Stomach (tissue), 9 donors: ENCODE results near the gene PADI3. TPM values are rescaled to one million over a fixed set of nuclear protein-coding genes. Genes with fewer than 3 reads are reported as not detected.

Experiments
- DNase-seq, 2 donors: peaks; one replicate each; pipeline versions ENCODE4 v3.0.0 to v3.0.0-alpha.2; 2013 to 2019
- H3K27ac ChIP-seq, 5 donors: fragments of 200-600 bp in 4 of 5; sonication (generic) in 4 of 5; one replicate each; pipeline ENCODE4 v1.5.1; 2013 to 2019; ENCODE audit warnings: mild to moderate bottlenecking in 1 of 5, moderate library complexity in 1 of 5
- H3K27me3 ChIP-seq, 3 donors: fragments of 200-600 bp; sonication (generic); one replicate each; pipeline ENCODE4 v1.5.1; 2017 to 2019; ENCODE audit warnings: mixed run types in 1 of 3
- H3K36me3 ChIP-seq, 4 donors: fragments of 200-600 bp; sonication (generic); 1 replicate in 3 of 4; 2 replicates in 1 of 4; pipeline ENCODE4 v1.5.1; 2016 to 2019
- H3K4me1 ChIP-seq, 4 donors: fragments of 200-600 bp; sonication (generic); one replicate each; pipeline ENCODE4 v1.5.1; 2016 to 2019
- H3K4me3 ChIP-seq, 4 donors: fragments of 200-600 bp; sonication (generic) in 3 of 4; one replicate each; pipeline ENCODE4 v1.5.1; 2016 to 2019; ENCODE audit warnings: mild to moderate bottlenecking in 1 of 4
- H3K9me3 ChIP-seq, 4 donors: fragments of 200-600 bp; sonication (generic); one replicate each; pipeline ENCODE4 v1.5.1; 2016 to 2019
- EP300 ChIP-seq: sonication (generic); formaldehyde crosslinking; IDR thresholded peaks from one replicate; pipeline ENCODE4 v1.6.1; 2017; ENCODE audit warnings: antibody characterized with exemption
- POLR2A ChIP-seq, 4 donors: fragments of 450-650 bp; IDR thresholded peaks; one replicate each; pipeline ENCODE4 v1.6.1; 2016; ENCODE audit warnings: antibody characterized with exemption in 4 of 4, control low read depth in 2 of 4, mild to moderate bottlenecking in 1 of 4, moderate library complexity in 1 of 4
- POLR2AphosphoS5 ChIP-seq, 3 donors: sonication (generic); formaldehyde crosslinking; IDR thresholded peaks; one replicate each; pipeline ENCODE4 v1.6.1; 2016; ENCODE audit warnings: antibody characterized with exemption in 3 of 3
- WGBS, 5 donors: extraction: QIAGEN DNeasy Blood & Tissue Kit in 3 of 5; methylation state at CpG; one replicate each; pipeline versions ENCODE4 v1.1.5 to v1.1.7; 2013 to 2018; 5-methylcytosine and 5-hydroxymethylcytosine counted together
- intact Hi-C: fragments of 100-400 bp; cut with DNase I; formaldehyde crosslinking; loops from one replicate; pipeline ENCODE4 v1.15.1; 2023; ENCODE audit warnings: low total_unique reads
- polyA plus RNA-seq, 3 donors: library from polyadenylated mRNA; stranded (reverse); fragments of 200-250 nt; gene quantifications; one replicate each; pipeline ENCODE4 v1.2.3, GENCODE V29; 2013
- total RNA-seq, 5 donors: library from RNA; depleted of rRNA; stranded (reverse); fragments of >200 nt; gene quantifications; one replicate each; pipeline versions ENCODE4 v1.1.0 to v1.2.3, GENCODE V29; 2014 to 2016
- TF ChIP-seq, protein P1 (sequence below), 7 experiments: fragments of 450-650 bp in 4 of 7; fragments of 200-600 bp in 3 of 7; sonication (generic) in 3 of 7; IDR thresholded peaks; one replicate each; pipeline ENCODE4 v1.5.1; 2016 to 2019; ENCODE audit warnings: antibody characterized with exemption in 7 of 7, control low read depth in 2 of 7, mild to moderate bottlenecking in 1 of 7
- donor health status: healthy with polysubstance abuse.
- donor health status: Bipolar disorder and iron deficiency.
- donor health status: healthy.

The PADI3 gene
- total and polyA plus RNA-seq, 8 donors: 5.4 TPM; not detected in 7

GRCh38 chr1:17304151-17304825 is 55.4 kb downstream of the PADI3 start:
- no peaks in the 10 kb centered on the region for H3K36me3 ChIP-seq
- peaks cover 0 to 30% (median 24%) of the 10 kb centered on the region in 4 donors for H3K9me3 ChIP-seq
- H3K27ac ChIP-seq: no peak overlapping the region
- H3K4me3 ChIP-seq: no peak overlapping the region
- WGBS, 5 donors: 20 to 41% (median 33%) methylated on average over 6 of the region's 6 CpGs
- H3K27me3 ChIP-seq: peaks cover 0 to 36% (median 14%) of the 10 kb centered on the region in 3 donors
- TF ChIP-seq, protein P1, sequence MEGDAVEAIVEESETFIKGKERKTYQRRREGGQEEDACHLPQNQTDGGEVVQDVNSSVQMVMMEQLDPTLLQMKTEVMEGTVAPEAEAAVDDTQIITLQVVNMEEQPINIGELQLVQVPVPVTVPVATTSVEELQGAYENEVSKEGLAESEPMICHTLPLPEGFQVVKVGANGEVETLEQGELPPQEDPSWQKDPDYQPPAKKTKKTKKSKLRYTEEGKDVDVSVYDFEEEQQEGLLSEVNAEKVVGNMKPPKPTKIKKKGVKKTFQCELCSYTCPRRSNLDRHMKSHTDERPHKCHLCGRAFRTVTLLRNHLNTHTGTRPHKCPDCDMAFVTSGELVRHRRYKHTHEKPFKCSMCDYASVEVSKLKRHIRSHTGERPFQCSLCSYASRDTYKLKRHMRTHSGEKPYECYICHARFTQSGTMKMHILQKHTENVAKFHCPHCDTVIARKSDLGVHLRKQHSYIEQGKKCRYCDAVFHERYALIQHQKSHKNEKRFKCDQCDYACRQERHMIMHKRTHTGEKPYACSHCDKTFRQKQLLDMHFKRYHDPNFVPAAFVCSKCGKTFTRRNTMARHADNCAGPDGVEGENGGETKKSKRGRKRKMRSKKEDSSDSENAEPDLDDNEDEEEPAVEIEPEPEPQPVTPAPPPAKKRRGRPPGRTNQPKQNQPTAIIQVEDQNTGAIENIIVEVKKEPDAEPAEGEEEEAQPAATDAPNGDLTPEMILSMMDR (IDR thresholded peaks at IDR 0.05): no peak
- no peak for TF ChIP-seq POLR2AphosphoS5 (IDR thresholded peaks at IDR 0.05)
- TF ChIP-seq POLR2A (IDR thresholded peaks at IDR 0.05): no peak
- TF ChIP-seq EP300: no peak
- DNase-seq: no peak
- intact Hi-C loops: no loop called here
- H3K4me1 ChIP-seq: no peaks in the 10 kb centered on the region

DNA sequence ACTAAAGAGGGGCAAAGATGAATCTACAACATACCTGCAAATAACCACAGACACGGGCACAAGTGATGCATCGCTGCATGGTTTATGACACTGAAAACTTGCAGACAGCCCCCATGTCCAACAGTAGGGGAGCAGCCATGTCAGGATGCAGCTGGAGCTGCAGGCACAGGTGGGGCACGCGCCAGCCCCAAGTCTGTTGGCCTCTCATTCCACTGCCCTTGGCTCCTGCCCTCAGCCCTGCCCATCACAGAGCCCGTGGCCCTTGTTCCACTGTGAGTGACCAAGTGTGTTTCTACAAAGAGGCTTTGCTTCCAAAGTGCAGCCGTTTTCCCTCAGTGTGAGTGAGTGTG is 55.9 kb downstream of the PADI3 start:
- no peaks in the 10 kb centered on the region for H3K36me3 ChIP-seq
- no peak overlapping the region for H3K4me3 ChIP-seq
- H3K27ac ChIP-seq: no peak overlapping the region
- intact Hi-C loops: no loop called here
- WGBS, 5 donors: 42 to 66% (median 49%) methylated on average over 6 of the region's 6 CpGs
- H3K4me1 ChIP-seq: no peaks in the 10 kb centered on the region
- peaks cover 0 to 42% (median 19%) of the 10 kb centered on the region in 3 donors for H3K27me3 ChIP-seq
- no peak for TF ChIP-seq POLR2A (IDR thresholded peaks at IDR 0.05)
- TF ChIP-seq POLR2AphosphoS5 (IDR thresholded peaks at IDR 0.05): no peak
- TF ChIP-seq EP300: no peak
- TF ChIP-seq, protein P1 (IDR thresholded peaks at IDR 0.05): no peak
- peaks cover 0 to 30% (median 22%) of the 10 kb centered on the region in 4 donors for H3K9me3 ChIP-seq
- no peak for DNase-seq

- Histone ChIP-seq H3K4me1 (no peaks in the 10 kb centered on the region), H3K27ac (no peak overlapping the region), H3K27me3 (peaks cover 0 to 50% (median 26%) of the 10 kb centered on the region in 3 donors), H3K4me3 (no peak overlapping the region), H3K36me3 (no peaks in the 10 kb centered on the region), H3K9me3 (peaks cover 0 to 27% (median 22%) of the 10 kb centered on the region in 4 donors)
- DNase-seq: no peak
- 69 to 73% (median 71%) methylated on average over 13 to 14 of the region's 14 CpGs for WGBS, 5 donors
- TF ChIP-seq POLR2AphosphoS5 (IDR thresholded peaks at IDR 0.05): no peak
- TF ChIP-seq, protein P1 (IDR thresholded peaks at IDR 0.05): no peak
- no peak for TF ChIP-seq EP300
- no peak for TF ChIP-seq POLR2A (IDR thresholded peaks at IDR 0.05)
- intact Hi-C loops: no loop called here
Measured at GRCh38 chr1:17305576-17306095, 56.7 kb downstream of the PADI3 start.

- intact Hi-C loops: no loop called here
- no peak for DNase-seq
- Histone ChIP-seq H3K4me1 (no peaks in the 10 kb centered on the region), H3K9me3 (peaks cover 0 to 22% (median 18%) of the 10 kb centered on the region in 4 donors), H3K27ac (no peak overlapping the region), H3K27me3 (peaks cover 0 to 58% (median 26%) of the 10 kb centered on the region in 3 donors), H3K4me3 (no peak overlapping the region), H3K36me3 (no peaks in the 10 kb centered on the region)
- WGBS, 5 donors: 61 to 71% (median 63%) methylated on average over 5 to 6 of the region's 6 CpGs
- TF ChIP-seq, protein P1 (IDR thresholded peaks at IDR 0.05): no peak
- TF ChIP-seq POLR2AphosphoS5 (IDR thresholded peaks at IDR 0.05) (no peak), POLR2A (IDR thresholded peaks at IDR 0.05) (no peak), EP300 (no peak)
Measured at GRCh38 chr1:17306407-17306806, 57.5 kb downstream of the PADI3 start.
